Body of pancreas (tissue), 4 donors: ENCODE measurements around the gene S100Z. TPM values are rescaled to one million over a fixed set of nuclear protein-coding genes. Genes with fewer than 3 reads are reported as not detected.

Source experiments
- ATAC-seq: fragments of 150-250 bp; one replicate; pipeline ENCODE4 v1.9.1; 2016
- DNase-seq, 4 donors: peaks; one replicate each; pipeline ENCODE4 v3.0.0-alpha.2; 2019
- H3K27ac ChIP-seq, 4 donors: fragments of 200-600 bp; sonication (generic); 1 replicate in 3 of 4; 2 replicates in 1 of 4; pipeline versions ENCODE4 v1.5.1 to v1.6.1; 2016 to 2019; ENCODE audit warnings: mild to moderate bottlenecking in 1 of 4, mixed read lengths in 1 of 4, moderate library complexity in 1 of 4
- H3K27me3 ChIP-seq, 2 donors: fragments of 200-600 bp; sonication (generic); one replicate each; pipeline ENCODE4 v1.6.0; 2016; ENCODE audit warnings: mild to moderate bottlenecking in 1 of 2
- H3K36me3 ChIP-seq, 2 donors: fragments of 200-600 bp; sonication (generic); replicated peaks in 1 of 2; 2 replicates each; pipeline ENCODE4 v1.5.1; 2016; ENCODE audit warnings: low read depth in 2 of 2; ENCODE audit not compliant: insufficient read depth in 1 of 2
- H3K4me1 ChIP-seq: fragments of 200-600 bp; sonication (generic); one replicate; pipeline ENCODE4 v1.6.0; 2016
- H3K4me3 ChIP-seq, 2 donors: fragments of 200-600 bp; sonication (generic); 1 replicate in 1 of 2; 2 replicates in 1 of 2; pipeline ENCODE4 v1.5.1; 2016 to 2019
- H3K9me3 ChIP-seq, 3 donors: fragments of 200-600 bp; sonication (generic); 1 replicate in 2 of 3; 2 replicates in 1 of 3; pipeline ENCODE4 v1.5.1; 2016
- POLR2A ChIP-seq, 3 donors: fragments of 450-650 bp; IDR thresholded peaks; one replicate each; pipeline ENCODE4 v1.6.1; 2016; ENCODE audit warnings: antibody characterized with exemption in 3 of 3, mild to moderate bottlenecking in 2 of 3
- WGBS, 2 donors: methylation state at CpG; one replicate each; pipeline ENCODE4 v1.1.5; 2017; 5-methylcytosine and 5-hydroxymethylcytosine counted together
- intact Hi-C: fragments of 100-400 bp; cut with DNase I; formaldehyde crosslinking; loops from one replicate; pipeline ENCODE4 v1.15.1; 2023
- total RNA-seq, 2 donors: library from RNA; depleted of rRNA; stranded (reverse); fragments of >200 nt; gene quantifications; one replicate each; pipeline ENCODE4 v1.1.0, GENCODE V29; 2016
- TF ChIP-seq, protein P1 (sequence below), 7 experiments: fragments of 450-650 bp in 4 of 7; fragments of 200-600 bp in 3 of 7; sonication (generic) in 3 of 7; IDR thresholded peaks; one replicate each; pipeline ENCODE4 v1.5.1; 2016 to 2019; ENCODE audit warnings: antibody characterized with exemption in 7 of 7

The S100Z gene
- total RNA-seq, 2 donors from 2014 or later = not detected

DNA sequence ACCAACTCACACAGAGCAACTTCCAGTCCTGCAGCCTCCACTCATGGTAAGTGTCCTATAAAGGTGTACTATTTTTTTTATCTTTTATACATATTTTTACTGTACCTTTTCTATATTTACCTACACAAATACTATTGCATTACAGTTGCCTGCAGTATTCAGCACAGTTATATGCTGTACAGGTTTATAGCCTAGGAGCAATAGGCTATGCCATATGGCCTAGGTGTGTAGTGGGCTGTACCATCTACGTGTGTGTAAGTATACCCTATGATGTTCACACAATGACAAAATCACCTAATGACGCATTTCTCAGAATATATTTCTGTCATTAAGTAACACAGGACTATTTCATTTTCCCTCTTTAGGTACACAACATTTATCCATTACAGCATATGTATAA lies 16.7 kb downstream of the S100Z start:
- ATAC-seq = no peak
- TF ChIP-seq, protein P1, sequence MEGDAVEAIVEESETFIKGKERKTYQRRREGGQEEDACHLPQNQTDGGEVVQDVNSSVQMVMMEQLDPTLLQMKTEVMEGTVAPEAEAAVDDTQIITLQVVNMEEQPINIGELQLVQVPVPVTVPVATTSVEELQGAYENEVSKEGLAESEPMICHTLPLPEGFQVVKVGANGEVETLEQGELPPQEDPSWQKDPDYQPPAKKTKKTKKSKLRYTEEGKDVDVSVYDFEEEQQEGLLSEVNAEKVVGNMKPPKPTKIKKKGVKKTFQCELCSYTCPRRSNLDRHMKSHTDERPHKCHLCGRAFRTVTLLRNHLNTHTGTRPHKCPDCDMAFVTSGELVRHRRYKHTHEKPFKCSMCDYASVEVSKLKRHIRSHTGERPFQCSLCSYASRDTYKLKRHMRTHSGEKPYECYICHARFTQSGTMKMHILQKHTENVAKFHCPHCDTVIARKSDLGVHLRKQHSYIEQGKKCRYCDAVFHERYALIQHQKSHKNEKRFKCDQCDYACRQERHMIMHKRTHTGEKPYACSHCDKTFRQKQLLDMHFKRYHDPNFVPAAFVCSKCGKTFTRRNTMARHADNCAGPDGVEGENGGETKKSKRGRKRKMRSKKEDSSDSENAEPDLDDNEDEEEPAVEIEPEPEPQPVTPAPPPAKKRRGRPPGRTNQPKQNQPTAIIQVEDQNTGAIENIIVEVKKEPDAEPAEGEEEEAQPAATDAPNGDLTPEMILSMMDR (IDR thresholded peaks at IDR 0.05) = no peak
- TF ChIP-seq POLR2A (IDR thresholded peaks at IDR 0.05) = no peak
- H3K27ac ChIP-seq = no peak overlapping the region

DNA sequence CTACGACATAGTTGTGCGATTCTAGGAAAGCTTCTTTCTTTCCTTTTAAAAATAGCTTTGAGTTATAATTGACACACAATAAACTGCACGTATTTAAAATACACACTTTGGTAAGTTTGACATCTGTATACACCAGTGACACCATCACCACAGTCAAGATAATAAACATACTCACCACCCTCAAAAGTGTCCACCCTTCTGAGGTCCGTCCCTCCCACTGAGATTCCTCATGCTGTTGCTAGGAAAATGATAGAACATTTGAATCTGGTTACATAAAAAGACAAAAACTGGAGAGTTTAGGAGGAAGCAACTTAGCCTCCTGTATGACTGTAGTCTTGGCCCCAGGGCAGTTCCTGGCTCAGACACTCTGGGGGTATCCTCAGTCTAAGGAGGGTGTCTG lies 17.2 kb downstream of the S100Z start:
- Histone ChIP-seq H3K36me3 (no peaks in the 10 kb centered on the region), H3K27ac (no peak overlapping the region), H3K4me1 (peaks cover 4% of the 10 kb centered on the region), H3K4me3 (no peak overlapping the region), H3K27me3 (no peaks in the 10 kb centered on the region), H3K9me3 (no peaks in the 10 kb centered on the region)
- TF ChIP-seq, protein P1 (IDR thresholded peaks at IDR 0.05) = no peak
- no peak for TF ChIP-seq POLR2A (IDR thresholded peaks at IDR 0.05)
- WGBS, 2 donors = 71 to 77% methylated on average over 4 of the region's 4 CpGs
- DNase-seq = no peak
- ATAC-seq = no peak
- intact Hi-C loops = no loop called here

More for the DNA sequence above, 16.7 kb downstream of the S100Z start:
- intact Hi-C loops = no loop called here
- DNase-seq = no peak
- H3K9me3 ChIP-seq = no peaks in the 10 kb centered on the region
- H3K4me1 ChIP-seq = peaks cover 4% of the 10 kb centered on the region
- WGBS, 2 donors = 60 to 63% methylated on average over 2 of the region's 2 CpGs
- H3K4me3 ChIP-seq = no peak overlapping the region
- no peaks in the 10 kb centered on the region for H3K36me3 ChIP-seq
- H3K27me3 ChIP-seq = no peaks in the 10 kb centered on the region

DNA sequence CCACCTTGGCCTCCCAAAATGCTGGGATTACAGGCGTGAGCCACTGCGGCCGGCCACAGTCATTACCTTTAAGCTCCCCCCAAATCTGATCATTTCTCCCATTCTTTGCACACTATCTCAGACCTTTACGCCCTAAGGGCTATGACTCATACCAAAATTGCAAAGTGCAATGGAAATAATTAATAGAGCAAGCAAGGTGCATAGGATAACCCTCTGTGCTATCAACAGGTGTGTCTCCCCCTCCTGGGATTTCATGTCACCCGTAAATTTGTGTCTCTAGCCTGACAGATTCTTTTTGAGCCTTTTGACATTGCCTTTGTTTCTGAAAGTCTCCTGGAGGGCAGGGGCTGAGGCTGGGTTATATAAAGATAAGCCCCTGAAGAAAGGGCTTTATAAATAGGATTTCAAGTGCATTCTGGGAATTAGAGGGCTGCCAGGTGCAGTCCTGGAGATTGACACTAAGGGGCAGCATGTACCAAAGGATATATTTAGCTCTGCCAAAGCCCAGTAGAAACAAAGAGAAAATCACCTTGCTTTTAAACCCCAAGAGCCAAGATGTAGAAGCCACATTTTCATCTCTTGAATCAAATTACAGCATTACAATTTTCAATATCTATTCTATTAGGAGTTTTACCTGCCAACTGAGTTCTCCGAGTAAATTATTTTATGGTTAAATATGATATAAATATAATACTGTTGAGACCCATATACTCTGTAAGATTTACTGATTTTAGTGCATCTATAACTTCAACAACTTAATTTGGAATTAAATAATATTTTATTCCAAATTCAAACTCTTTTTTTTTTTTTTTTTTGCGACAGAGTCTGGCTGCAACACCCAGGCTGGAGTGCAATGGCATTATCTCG lies 18.2 kb downstream of the S100Z start:
- intact Hi-C loops = no loop called here
- Histone ChIP-seq H3K9me3 (no peaks in the 10 kb centered on the region), H3K36me3 (no peaks in the 10 kb centered on the region), H3K4me1 (peaks cover 1% of the 10 kb centered on the region), H3K27me3 (no peaks in the 10 kb centered on the region), H3K4me3 (no peak overlapping the region), H3K27ac (peak overlapping the region in 3 of 4 donors; percentile 18 to 42 (median 34))
- ATAC-seq (peak; percentile 88), DNase-seq (peak; percentile 64 to 82 (median 70))
- 47 to 53% methylated on average over 8 of the region's 8 CpGs for WGBS, 2 donors
- no peak for TF ChIP-seq POLR2A (IDR thresholded peaks at IDR 0.05)
- TF ChIP-seq, protein P1 (IDR thresholded peaks at IDR 0.05) = peak; percentile 54 to 87 (median 83)

DNA sequence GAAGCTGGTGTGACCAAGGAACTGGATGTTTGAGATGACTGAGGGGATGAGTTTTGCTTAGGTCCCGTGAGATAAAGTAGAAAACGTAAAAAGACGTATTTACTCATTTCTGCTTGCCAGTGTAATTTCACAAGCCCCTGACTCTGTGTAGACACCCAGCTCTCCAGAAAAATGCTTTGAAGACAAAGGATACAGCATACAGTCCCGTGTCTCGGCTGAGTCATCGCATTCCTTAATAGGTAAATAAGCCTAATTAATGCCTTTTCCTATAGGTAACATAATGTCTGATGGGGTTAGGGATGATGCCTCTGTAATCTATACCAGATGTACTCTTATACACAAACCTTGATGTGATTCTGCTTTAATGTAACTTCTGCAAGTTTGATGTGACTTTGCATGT lies 20.2 kb downstream of the S100Z start:
- ATAC-seq = no peak
- no peaks in the 10 kb centered on the region for H3K27me3 ChIP-seq
- H3K36me3 ChIP-seq = no peaks in the 10 kb centered on the region
- no peaks in the 10 kb centered on the region for H3K4me1 ChIP-seq
- TF ChIP-seq, protein P1 (IDR thresholded peaks at IDR 0.05) = no peak
- no peaks in the 10 kb centered on the region for H3K9me3 ChIP-seq
- no peak overlapping the region for H3K27ac ChIP-seq
- no peak overlapping the region for H3K4me3 ChIP-seq
- intact Hi-C loops = no loop called here
- WGBS, 2 donors = 69 to 71% methylated on average over 6 of the region's 6 CpGs
- DNase-seq = no peak
